Adrenal gland (tissue), 5 donors: ENCODE results near the gene SRPK2.
"Not testable (repeated sequence)": the region's sequence is repeated elsewhere in the genome, so short reads cannot be mapped to it uniquely, and the experiment has no call there.

Experiments
- CTCF ChIP-seq, 6 experiments: fragments of 450-650 bp in 4 of 6; fragments of 200-600 bp in 2 of 6; sonication (generic) in 1 of 6; IDR thresholded peaks; 1 replicate in 5 of 6; 2 replicates in 1 of 6; pipeline versions ENCODE4 v1.5.1 to v1.8.0; 2016 to 2021; ENCODE audit warnings: antibody characterized with exemption in 6 of 6, mild to moderate bottlenecking in 2 of 6, moderate library complexity in 1 of 6
- POLR2A ChIP-seq, 2 donors: fragments of 450-650 bp; IDR thresholded peaks; one replicate each; pipeline ENCODE4 v1.6.1; 2017; ENCODE audit warnings: antibody characterized with exemption in 2 of 2, mild to moderate bottlenecking in 2 of 2, moderate library complexity in 1 of 2
- donor health status: DM: no; HTN: no; CAD: no.

- not testable (repeated sequence) for TF ChIP-seq CTCF, POLR2A (IDR thresholded peaks at IDR 0.05)
Observed at GRCh38 chr7:105324606-105325005, 64.1 kb downstream of the SRPK2 start.
